HTR-8/SVneo (cell line): ENCODE measurements around the gene REPS2.

Experiments
- DNase-seq: peaks from one replicate; pipeline ENCODE4 v3.0.0; 2011; ENCODE audit warnings: low spot score, mixed read lengths; ENCODE audit not compliant: insufficient read length
- FAIRE-seq: peaks from 2 replicates; lab custom pipeline; 2011; peaks lifted over from hg19 to GRCh38; lab: Jason Lieb, UNC

Gene REPS2

GRCh38 chrX:16994736-16995135 is 48.3 kb downstream of the REPS2 start:
- DNase-seq = no peak
- no peak for FAIRE-seq

- DNase-seq = no peak
- FAIRE-seq = no peak
Observed at GRCh38 chrX:16997313-16997712, 50.9 kb downstream of the REPS2 start.

GRCh38 chrX:16999275-16999674 is 52.8 kb downstream of the REPS2 start:
- FAIRE-seq (no peak), DNase-seq (no peak)

GRCh38 chrX:17000751-17001150 is 54.3 kb downstream of the REPS2 start:
- DNase-seq (no peak), FAIRE-seq (no peak)

- DNase-seq (no peak), FAIRE-seq (no peak)
Observed at GRCh38 chrX:17005712-17006368, 59.4 kb downstream of the REPS2 start.

GRCh38 chrX:17007134-17007768 is 60.8 kb downstream of the REPS2 start:
- FAIRE-seq (peak; percentile 49), DNase-seq (no peak)

- FAIRE-seq (no peak), DNase-seq (no peak)
Observed at GRCh38 chrX:17009856-17010625, 63.6 kb downstream of the REPS2 start.

- DNase-seq = no peak
- FAIRE-seq = no peak
Observed at GRCh38 chrX:17012465-17012864, 66.0 kb downstream of the REPS2 start.

GRCh38 chrX:17014216-17014615 is 67.8 kb downstream of the REPS2 start:
- FAIRE-seq (no peak), DNase-seq (no peak)

GRCh38 chrX:17017134-17017533 is 70.7 kb downstream of the REPS2 start:
- no peak for FAIRE-seq

GRCh38 chrX:17020356-17020755 is 73.9 kb downstream of the REPS2 start:
- FAIRE-seq = no peak
- DNase-seq = no peak

More at GRCh38 chrX:17017134-17017533, 70.7 kb downstream of the REPS2 start:
- no peak for DNase-seq

GRCh38 chrX:17020851-17021821 is 74.7 kb downstream of the REPS2 start:
- FAIRE-seq = no peak
- no peak for DNase-seq

GRCh38 chrX:17021851-17022604 is 75.6 kb downstream of the REPS2 start:
- no peak for FAIRE-seq
- DNase-seq = no peak

GRCh38 chrX:17023661-17024060 is 77.2 kb downstream of the REPS2 start:
- DNase-seq (no peak), FAIRE-seq (no peak)

- FAIRE-seq (no peak), DNase-seq (no peak)
Observed at GRCh38 chrX:17024886-17025285, 78.4 kb downstream of the REPS2 start.

- FAIRE-seq (no peak), DNase-seq (no peak)
Observed at GRCh38 chrX:17025621-17026302, 79.3 kb downstream of the REPS2 start.

GRCh38 chrX:17027931-17028330 is 81.5 kb downstream of the REPS2 start:
- no peak for FAIRE-seq
- DNase-seq = no peak

GRCh38 chrX:17028356-17028755 is 81.9 kb downstream of the REPS2 start:
- no peak for DNase-seq
- FAIRE-seq = no peak

GRCh38 chrX:17030092-17030491 is 83.6 kb downstream of the REPS2 start:
- DNase-seq (no peak), FAIRE-seq (no peak)
